Breast epithelium (tissue), 4 donors: ENCODE measurements around the gene PPP2R2D. TPM values are rescaled to one million over a fixed set of nuclear protein-coding genes. Genes with fewer than 3 reads are reported as not detected.

Experiments
- DNase-seq, 2 donors: peaks; one replicate each; pipeline ENCODE4 v3.0.0-alpha.2; 2019; ENCODE audit warnings: low spot score in 2 of 2
- H3K27ac ChIP-seq, 2 donors: fragments of 200-600 bp; sonication (generic) in 1 of 2; one replicate each; pipeline ENCODE4 v1.5.1; 2016 to 2019; ENCODE audit warnings: mild to moderate bottlenecking in 1 of 2
- H3K27me3 ChIP-seq, 2 donors: fragments of 200-600 bp; sonication (generic) in 1 of 2; one replicate each; pipeline versions ENCODE4 v1.5.1 to v1.6.0; 2017 to 2019; ENCODE audit warnings: control low read depth in 1 of 2, mild to moderate bottlenecking in 1 of 2
- H3K36me3 ChIP-seq: fragments of 200-600 bp; one replicate; pipeline ENCODE4 v1.5.1; 2019
- H3K4me1 ChIP-seq, 2 donors: fragments of 200-600 bp; sonication (generic); one replicate each; pipeline ENCODE4 v1.5.1; 2016 to 2019; ENCODE audit warnings: control low read depth in 1 of 2
- H3K4me3 ChIP-seq, 3 donors: fragments of 200-600 bp; sonication (generic); 1 replicate in 2 of 3; 2 replicates in 1 of 3; pipeline ENCODE4 v1.5.1; 2016 to 2019; ENCODE audit warnings: mild to moderate bottlenecking in 3 of 3, moderate library complexity in 2 of 3
- H3K9me3 ChIP-seq, 2 donors: fragments of 200-600 bp; sonication (generic) in 1 of 2; one replicate each; pipeline ENCODE4 v1.5.1; 2016 to 2019; ENCODE audit warnings: control low read depth in 1 of 2
- CTCF ChIP-seq, 3 donors: fragments of 450-650 bp; IDR thresholded peaks; one replicate each; pipeline ENCODE4 v1.5.1; 2016 to 2017; ENCODE audit warnings: antibody characterized with exemption in 3 of 3, mild to moderate bottlenecking in 3 of 3, moderate library complexity in 3 of 3
- POLR2A ChIP-seq: fragments of 450-650 bp; IDR thresholded peaks from one replicate; pipeline ENCODE4 v1.6.1; 2016; ENCODE audit warnings: antibody characterized with exemption, mild to moderate bottlenecking, moderate library complexity
- POLR2AphosphoS5 ChIP-seq, 3 donors: sonication (generic); formaldehyde crosslinking; IDR thresholded peaks; one replicate each; pipeline ENCODE4 v1.6.1; 2017; ENCODE audit warnings: antibody characterized with exemption in 3 of 3
- intact Hi-C: fragments of 100-400 bp; cut with DNase I; formaldehyde crosslinking; loops from one replicate; pipeline ENCODE4 v1.15.1; 2023; ENCODE audit warnings: low total_unique reads
- total RNA-seq, 3 donors: library from RNA; depleted of rRNA; stranded (reverse); fragments of >200 nt; gene quantifications; one replicate each; pipeline ENCODE4 v1.1.0, GENCODE V29; 2016

PPP2R2D gene
- total RNA-seq, 3 donors from 2014 or later, result 33.0 to 51.8 (median 44.1) TPM

DNA sequence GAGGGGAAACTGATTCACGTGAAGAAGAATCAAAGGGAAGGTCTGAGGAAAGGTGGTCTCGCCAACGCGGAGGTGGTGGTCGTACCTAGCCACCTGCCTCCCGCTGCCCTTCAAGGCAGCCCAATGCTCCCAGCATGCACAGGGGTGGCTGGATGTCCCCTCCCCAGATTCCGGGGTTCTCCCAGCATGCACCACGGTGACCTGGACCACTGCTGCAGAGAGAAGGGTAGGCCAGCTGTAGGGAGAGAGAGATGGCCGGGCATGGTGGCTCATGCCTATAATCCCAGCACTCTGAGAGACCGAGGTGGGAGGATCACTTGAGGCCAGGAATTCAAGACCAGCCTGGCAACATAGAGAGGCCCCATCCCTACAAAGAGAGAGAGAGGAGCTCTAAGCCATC lies 32.4 kb upstream of the PPP2R2D start:
- Histone ChIP-seq H3K27ac (no peak overlapping the region), H3K36me3 (no peaks in the 10 kb centered on the region), H3K27me3 (peaks cover 0 to 24% of the 10 kb centered on the region in 2 donors), H3K9me3 (no peaks in the 10 kb centered on the region), H3K4me3 (no peak overlapping the region), H3K4me1 (no peaks in the 10 kb centered on the region)
- TF ChIP-seq POLR2AphosphoS5 (IDR thresholded peaks at IDR 0.05) (no peak), CTCF (IDR thresholded peaks at IDR 0.05) (no peak), POLR2A (no peak)
- intact Hi-C loops, result no loop called here
- DNase-seq, result no peak

DNA sequence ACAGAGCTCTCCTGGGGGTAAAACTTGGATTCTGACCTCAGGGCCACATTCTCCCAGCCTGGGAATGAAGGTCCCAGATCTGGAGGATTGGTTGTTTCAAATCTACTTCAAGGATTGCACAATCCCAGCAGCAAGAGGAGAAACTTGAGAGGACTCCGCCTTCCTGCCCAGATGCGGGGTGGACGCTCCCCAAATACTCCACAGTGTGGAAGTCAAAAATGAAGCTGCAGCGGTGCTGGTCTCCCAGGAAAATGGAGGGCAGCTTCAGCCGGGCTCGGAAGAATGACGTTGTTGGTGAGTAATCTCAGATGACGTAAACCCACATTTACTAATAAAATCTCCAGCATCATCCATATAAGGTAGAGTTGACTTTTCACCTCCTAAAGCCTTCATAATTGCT lies 31.5 kb upstream of the PPP2R2D start:
- no peak for DNase-seq
- TF ChIP-seq POLR2A (no peak), POLR2AphosphoS5 (IDR thresholded peaks at IDR 0.05) (no peak), CTCF (IDR thresholded peaks at IDR 0.05) (no peak)
- H3K36me3 ChIP-seq, result no peaks in the 10 kb centered on the region
- H3K4me3 ChIP-seq, result no peak overlapping the region
- H3K27me3 ChIP-seq, result peaks cover 0 to 32% of the 10 kb centered on the region in 2 donors
- intact Hi-C loops, result no loop called here
- no peaks in the 10 kb centered on the region for H3K9me3 ChIP-seq
- no peak overlapping the region for H3K27ac ChIP-seq
- no peaks in the 10 kb centered on the region for H3K4me1 ChIP-seq

- no peak for TF ChIP-seq POLR2A
- no peaks in the 10 kb centered on the region for H3K4me1 ChIP-seq
- H3K27ac ChIP-seq, result no peak overlapping the region
- H3K36me3 ChIP-seq, result no peaks in the 10 kb centered on the region
- intact Hi-C loops, result no loop called here
- H3K4me3 ChIP-seq, result no peak overlapping the region
- H3K27me3 ChIP-seq, result peaks cover 0 to 32% of the 10 kb centered on the region in 2 donors
- no peak for DNase-seq
- no peaks in the 10 kb centered on the region for H3K9me3 ChIP-seq
These were observed 30.4 kb upstream of the PPP2R2D start for GRCh38 chr10:131870411-131870810.

DNA sequence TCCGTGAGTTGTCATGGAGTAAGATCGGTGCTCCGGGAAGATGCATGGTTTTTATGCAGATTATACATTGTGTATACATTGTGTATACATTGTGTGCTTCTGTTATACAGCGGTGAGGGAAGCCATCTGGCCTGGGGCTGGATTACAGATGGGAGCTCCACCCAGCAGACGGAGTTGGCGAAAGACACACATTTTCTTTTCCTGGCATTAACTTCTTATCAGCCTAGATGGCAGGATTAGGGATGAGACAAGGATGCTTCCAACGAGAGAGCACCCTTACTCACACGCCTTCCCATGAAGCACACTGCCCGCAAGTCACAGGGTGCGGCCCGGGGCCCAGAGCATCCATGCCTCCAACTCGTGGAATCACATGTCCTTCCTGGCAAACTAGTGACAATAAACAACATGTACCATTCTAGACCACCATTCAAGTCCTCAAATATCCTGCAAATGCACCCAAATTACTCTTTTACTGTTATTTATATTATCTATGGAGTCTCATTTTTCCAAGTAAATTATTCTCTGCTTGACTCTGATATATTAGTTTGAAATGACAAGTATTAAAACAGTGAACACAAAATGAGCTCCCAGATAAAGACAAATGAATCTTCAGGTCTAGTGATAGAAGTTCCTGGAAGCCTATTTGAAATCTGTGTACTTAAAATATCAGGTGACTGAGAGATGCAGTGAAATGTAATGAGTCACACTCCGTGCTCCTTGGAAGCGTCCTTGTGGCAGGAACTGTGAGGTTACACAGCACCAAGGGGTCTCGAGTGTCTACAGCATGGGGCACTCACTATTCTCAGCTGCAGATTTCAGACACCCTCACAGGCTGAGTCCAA lies 29.8 kb upstream of the PPP2R2D start:
- intact Hi-C loops, result no loop called here
- Histone ChIP-seq H3K27ac (no peak overlapping the region), H3K4me1 (no peaks in the 10 kb centered on the region), H3K36me3 (no peaks in the 10 kb centered on the region), H3K9me3 (no peaks in the 10 kb centered on the region), H3K27me3 (peaks cover 0 to 34% of the 10 kb centered on the region in 2 donors), H3K4me3 (no peak overlapping the region)
- DNase-seq, result no peak
- TF ChIP-seq CTCF (IDR thresholded peaks at IDR 0.05) (no peak), POLR2A (no peak), POLR2AphosphoS5 (IDR thresholded peaks at IDR 0.05) (no peak)

- intact Hi-C loops, result no loop called here
- no peak overlapping the region for H3K4me3 ChIP-seq
- no peak for TF ChIP-seq CTCF (IDR thresholded peaks at IDR 0.05)
- no peak for TF ChIP-seq POLR2A
- TF ChIP-seq POLR2AphosphoS5 (IDR thresholded peaks at IDR 0.05), result no peak
- no peaks in the 10 kb centered on the region for H3K4me1 ChIP-seq
- peaks cover 0 to 37% of the 10 kb centered on the region in 2 donors for H3K27me3 ChIP-seq
- H3K9me3 ChIP-seq, result no peaks in the 10 kb centered on the region
- no peak for DNase-seq
- no peak overlapping the region for H3K27ac ChIP-seq
- no peaks in the 10 kb centered on the region for H3K36me3 ChIP-seq
These were observed 29.2 kb upstream of the PPP2R2D start for GRCh38 chr10:131871673-131872005.
